ENCODE data around the gene FRAS1. TPM values are rescaled to one million over a fixed set of nuclear protein-coding genes. Genes with fewer than 3 reads are reported as not detected.

Gene FRAS1
- total and polyA plus RNA-seq, 2 of the 8 experiments (the other 6 are each of a cell fraction or from before 2014, with no cell fraction given): 38.5 to 109 TPM

GRCh38 chr4:78120144-78120880 lies 63.2 kb downstream of the FRAS1 start:
- Histone ChIP-seq H4K20me1 (replicated peaks in 1 of 2; ENCODE audit: control insufficient read depth in 1 of 2, insufficient read depth in 2 of 2, low read length in 2 of 2) (no peaks in the 10 kb centered on the region), H2AK5ac (ENCODE audit: low read depth, low read length) (no peak overlapping the region), H3K9me3 (ENCODE audit: insufficient read depth in 2 of 2, low read depth in 1 of 2, low read length in 1 of 2) (peaks cover 6 to 9% of the 10 kb centered on the region in 2 experiments; a peak in 1 of 4 replicates), H3K4me2 (ENCODE audit: insufficient read depth in 1 of 2, low read depth in 2 of 2, low read length in 2 of 2) (no peak overlapping the region), H3K36me3 (ENCODE audit: control insufficient read depth in 2 of 4, insufficient read depth in 4 of 4, low read length in 3 of 4) (peaks cover 0 to 5% (median 0%) of the 10 kb centered on the region in 4 experiments; a peak in 1 of 8 replicates), H3K56ac (replicated peaks; ENCODE audit: insufficient read length, low read depth, low read length) (no peak overlapping the region), H4K5ac (ENCODE audit: insufficient read length, low read depth, low read length) (no peak overlapping the region), H3K14ac (ENCODE audit: insufficient read length) (no peak overlapping the region), H3K27ac (ENCODE audit: low read depth, low read length) (no peak overlapping the region), H3K79me2 (ENCODE audit: control insufficient read depth in 1 of 2, insufficient read depth in 2 of 2, low read length in 2 of 2) (peaks cover 7 to 75% of the 10 kb centered on the region in 2 experiments), H4K91ac (replicated peaks; ENCODE audit: insufficient read length, low read length) (no peak overlapping the region), H3K23ac (ENCODE audit: insufficient read length) (no peak overlapping the region), H2BK5ac (ENCODE audit: low read depth, low read length) (no peak overlapping the region), H3K4ac (replicated peaks; ENCODE audit: insufficient read length, low read depth, low read length) (no peak overlapping the region), H3K18ac (ENCODE audit: extremely low read depth, low read length) (no peak overlapping the region), H2BK15ac (ENCODE audit: low read length) (no peak overlapping the region), H4K8ac (ENCODE audit: extremely low read depth, insufficient read depth, low read length) (no peak overlapping the region), H3K4me1 (replicated peaks in 1 of 4; ENCODE audit: control insufficient read depth in 3 of 4, insufficient read depth in 4 of 4, low read length in 3 of 4) (no peaks in the 10 kb centered on the region), H3K4me3 (ENCODE audit: extremely low read depth in 1 of 4, insufficient read depth in 2 of 4, low read depth in 3 of 4, low read length in 4 of 4) (no peak overlapping the region), H2BK120ac (replicated peaks; ENCODE audit: low read depth, low read length) (no peak overlapping the region), H2AFZ (ENCODE audit: low read length) (no peak overlapping the region), H2BK12ac (ENCODE audit: low read depth, low read length) (no peak overlapping the region), H3K27me3 (replicated peaks in 1 of 4; ENCODE audit: control insufficient read depth in 3 of 4, extremely low read depth in 1 of 4, insufficient read depth in 3 of 4, low read length in 3 of 4) (no peaks in the 10 kb centered on the region), H3K23me2 (ENCODE audit: low read depth, low read length) (no peaks in the 10 kb centered on the region), H3K79me1 (ENCODE audit: low read depth, low read length) (no peaks in the 10 kb centered on the region; the same call in 1 of the 2 replicates), H2BK20ac (ENCODE audit: low read length) (no peak overlapping the region), H3K9ac (replicated peaks in 1 of 4; ENCODE audit: extremely low read depth in 1 of 4, low read depth in 3 of 4, low read length in 3 of 4) (no peak overlapping the region)
- CTCF ChIA-PET (ENCODE audit: partially characterized antibody): interaction anchor here (1.6 kb wide), 1 partner anchor 25 kb away, joined by 4 read pairs; no protein-coding TSS in a partner anchor
- WGBS, 2 experiments (ENCODE audit: extremely low coverage in 1 of 2, insufficient coverage in 1 of 2, insufficient read length in 1 of 2, insufficient replicate concordance in 2 of 2, low coverage in 1 of 2, low lambda C conversion rate in 2 of 2, missing lambda C conversion rate in 1 of 2): 85% methylated on average over 4 of the region's 4 CpGs; no CpG with 5 or more reads in 1 of the 2 experiments
- POLR2A ChIA-PET (ENCODE audit: partially characterized antibody): interaction anchor here (0.6 to 0.8 kb wide), 2 partner anchors 10 to 29 kb away, joined by 3 read pairs; no protein-coding TSS in a partner anchor
- DNase-seq (ENCODE audit: low read depth in 1 of 2, low spot score in 2 of 2) (no peak), FAIRE-seq (no peak)
- TF ChIP-seq ZNF274 (IDR thresholded peaks at IDR 0.05; ENCODE audit: borderline replicate concordance, extremely low read depth, low read length) (no peak), SRF (IDR thresholded peaks at IDR 0.05; ENCODE audit: low read depth, low read length) (peak; percentile 28; the same call in 1 of the 2 replicates), JUND (IDR thresholded peaks at IDR 0.05; ENCODE audit: low read length) (no peak), POLR2A (IDR thresholded peaks at IDR 0.05; ENCODE audit: control extremely low read depth in 1 of 2, low read depth in 2 of 2, low read length in 2 of 2) (no peak), RAD21 (IDR thresholded peaks at IDR 0.05 in 1 of 2, conservative IDR thresholded peaks at IDR 0.05 in 1 of 2; ENCODE audit: low read depth in 2 of 2, low read length in 2 of 2) (no peak)

Data from H1 (cell line).